Measurements from ENCODE around the gene RANGRF. TPM values are rescaled to one million over a fixed set of nuclear protein-coding genes. Genes with fewer than 3 reads are reported as not detected.

Gene RANGRF, protein sequence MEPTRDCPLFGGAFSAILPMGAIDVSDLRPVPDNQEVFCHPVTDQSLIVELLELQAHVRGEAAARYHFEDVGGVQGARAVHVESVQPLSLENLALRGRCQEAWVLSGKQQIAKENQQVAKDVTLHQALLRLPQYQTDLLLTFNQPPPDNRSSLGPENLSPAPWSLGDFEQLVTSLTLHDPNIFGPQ
- 11.1 and 15.6 TPM in 2 replicates for total RNA-seq (2022)
- Bru-seq, nascent RNA, result percentile 42 among the genes with signal in this experiment
- percentile 83 among the genes with signal in this experiment for BruChase-seq, experiment 1, labeled RNA remaining after a 6-hour chase
- percentile 61 among the genes with signal in this experiment for BruChase-seq, experiment 2, labeled RNA remaining after a 2-hour chase
- long read RNA-seq, transcript RANGRF-202 (4 exons, 1,074 nt), result minor isoform, 7 of 31 reads
- long read RNA-seq, transcript RANGRF-201 (5 exons, 1,009 nt), result major isoform, 15 of 31 reads
- long read RNA-seq, partial matches to known transcripts, result 0 of 31 reads
- long read RNA-seq, other reads (novel, unspliced or antisense), result 6 of 31 reads

DNA sequence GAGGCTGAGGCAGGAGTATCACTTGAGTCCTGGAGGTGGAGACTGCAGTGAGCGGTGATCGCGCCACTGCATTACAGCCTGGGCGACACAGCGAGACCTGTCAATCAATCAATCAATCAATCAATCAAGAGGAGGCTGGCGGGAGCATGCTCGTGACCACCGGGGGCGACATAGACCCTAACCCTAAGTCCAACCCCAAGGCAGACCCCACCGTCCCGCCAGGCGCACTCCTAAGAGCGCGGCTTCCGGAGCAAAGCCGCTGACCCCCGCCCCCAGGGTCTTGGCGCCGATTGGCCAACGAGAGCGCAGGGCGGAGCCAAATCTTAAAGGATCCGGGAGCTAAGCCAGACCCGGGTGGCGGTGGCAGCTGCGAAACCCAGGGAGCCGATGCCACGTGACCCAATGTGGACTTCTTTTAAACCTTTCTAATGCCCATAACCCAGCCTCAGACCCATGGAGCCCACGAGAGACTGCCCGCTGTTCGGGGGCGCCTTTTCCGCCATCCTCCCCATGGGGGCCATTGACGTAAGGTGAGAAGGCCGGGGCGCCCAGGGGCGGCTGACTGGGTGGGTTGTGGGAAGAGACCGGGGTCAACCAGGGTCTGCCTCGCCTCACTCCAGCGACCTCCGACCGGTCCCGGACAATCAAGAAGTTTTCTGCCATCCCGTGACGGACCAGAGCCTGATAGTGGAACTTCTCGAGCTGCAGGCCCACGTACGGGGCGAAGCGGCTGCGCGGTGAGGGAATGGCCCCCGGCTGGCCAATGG lies at the start of gene RANGRF:
Gene RANGRF, plus strand, starts transcription at position 335 of the 767 bp plus-strand sequence. Its CDS starts 119 bp downstream, at position 454.
- intact Hi-C loops (cut with micrococcal nuclease; ENCODE audit: unreplicated experiment), result loop anchor here (5.0 kb wide), 1 partner anchor 41 kb away; the partner anchor contains the start of genes CTC1 and PFAS
- BruUV-seq (replicated peaks), result no TSS peak
- peak; percentile 81 for DNase-seq

DNA sequence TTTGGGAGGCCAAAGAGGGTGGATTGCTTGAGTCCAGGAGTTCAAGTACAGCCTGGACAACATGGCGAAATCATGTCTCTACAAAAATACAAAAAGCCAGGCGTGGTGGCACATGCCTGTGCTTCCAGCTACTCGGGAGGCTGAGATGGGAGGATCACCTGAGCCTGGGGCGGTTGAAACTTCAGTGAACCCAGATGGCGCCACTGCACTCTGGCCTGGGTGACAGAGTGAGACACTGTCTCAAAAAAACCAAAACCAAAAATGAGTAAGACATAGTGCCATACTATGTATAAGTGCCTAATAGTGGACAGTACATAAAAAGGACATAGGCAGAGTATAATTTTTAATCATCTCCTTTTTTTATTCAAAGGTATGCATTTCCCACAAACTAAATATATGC lies 44.6 kb upstream of the RANGRF start:
- H3K9me3 Mint-ChIP-seq (ENCODE audit: low read depth, unreplicated experiment), result no peaks in the 10 kb centered on the region
- CTCF ChIA-PET, result no interaction called here
- no peaks in the 10 kb centered on the region for H3K27me3 Mint-ChIP-seq (ENCODE audit: unreplicated experiment)
- TF ChIP-seq, protein P1, sequence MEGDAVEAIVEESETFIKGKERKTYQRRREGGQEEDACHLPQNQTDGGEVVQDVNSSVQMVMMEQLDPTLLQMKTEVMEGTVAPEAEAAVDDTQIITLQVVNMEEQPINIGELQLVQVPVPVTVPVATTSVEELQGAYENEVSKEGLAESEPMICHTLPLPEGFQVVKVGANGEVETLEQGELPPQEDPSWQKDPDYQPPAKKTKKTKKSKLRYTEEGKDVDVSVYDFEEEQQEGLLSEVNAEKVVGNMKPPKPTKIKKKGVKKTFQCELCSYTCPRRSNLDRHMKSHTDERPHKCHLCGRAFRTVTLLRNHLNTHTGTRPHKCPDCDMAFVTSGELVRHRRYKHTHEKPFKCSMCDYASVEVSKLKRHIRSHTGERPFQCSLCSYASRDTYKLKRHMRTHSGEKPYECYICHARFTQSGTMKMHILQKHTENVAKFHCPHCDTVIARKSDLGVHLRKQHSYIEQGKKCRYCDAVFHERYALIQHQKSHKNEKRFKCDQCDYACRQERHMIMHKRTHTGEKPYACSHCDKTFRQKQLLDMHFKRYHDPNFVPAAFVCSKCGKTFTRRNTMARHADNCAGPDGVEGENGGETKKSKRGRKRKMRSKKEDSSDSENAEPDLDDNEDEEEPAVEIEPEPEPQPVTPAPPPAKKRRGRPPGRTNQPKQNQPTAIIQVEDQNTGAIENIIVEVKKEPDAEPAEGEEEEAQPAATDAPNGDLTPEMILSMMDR (IDR thresholded peaks at IDR 0.05; ENCODE audit: unreplicated experiment), result no peak
- BruUV-seq (replicated peaks), result no TSS peak
- no peak overlapping the region for H3K4me3 Mint-ChIP-seq (ENCODE audit: low read depth, unreplicated experiment)
- no peak overlapping the region for H3K27ac Mint-ChIP-seq (ENCODE audit: unreplicated experiment)
- DNase-seq, result no peak
- H3K4me1 Mint-ChIP-seq (ENCODE audit: low read depth, unreplicated experiment), result no peaks in the 10 kb centered on the region
- intact Hi-C loops (cut with micrococcal nuclease; ENCODE audit: unreplicated experiment), result no loop called here
- H3K36me3 Mint-ChIP-seq (ENCODE audit: insufficient read depth, unreplicated experiment), result peaks cover 20% of the 10 kb centered on the region

More for the DNA sequence above, at the start of gene RANGRF:
- CTCF ChIA-PET, result interaction anchor here (0.6 kb wide), 2 partner anchors 214 to 966 kb away, joined by 3 read pairs; no protein-coding TSS in a partner anchor
- TF ChIP-seq, protein P1 (IDR thresholded peaks at IDR 0.05; ENCODE audit: unreplicated experiment), result no peak
- Mint-ChIP-seq H3K4me1 (ENCODE audit: low read depth, unreplicated experiment) (peaks cover 10% of the 10 kb centered on the region), H3K27me3 (ENCODE audit: unreplicated experiment) (no peaks in the 10 kb centered on the region), H3K4me3 (ENCODE audit: low read depth, unreplicated experiment) (peak within 1 kb of the TSS; percentile 84), H3K36me3 (ENCODE audit: insufficient read depth, unreplicated experiment) (peaks cover 22% of the 10 kb centered on the region), H3K27ac (ENCODE audit: unreplicated experiment) (peak within 1 kb of the TSS; percentile 58), H3K9me3 (ENCODE audit: low read depth, unreplicated experiment) (no peaks in the 10 kb centered on the region)

DNA sequence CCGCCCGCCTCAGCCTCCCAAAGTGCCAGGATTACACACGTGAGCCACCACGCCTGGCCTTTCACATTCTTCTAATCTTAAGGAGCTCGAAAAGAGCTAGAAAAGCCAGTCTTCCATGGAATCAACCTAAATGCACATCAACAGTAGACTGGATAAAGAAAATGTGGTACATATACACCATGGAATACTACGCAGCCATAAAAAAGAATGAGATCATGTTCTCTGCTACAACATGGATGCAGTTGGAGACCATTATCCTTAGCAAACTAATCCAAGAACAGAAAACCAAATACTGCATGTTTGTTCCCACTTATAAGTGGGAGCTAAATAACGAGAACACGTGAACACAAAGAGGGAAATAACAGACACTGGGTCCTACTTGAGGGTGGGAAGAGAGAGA lies 43.7 kb upstream of the RANGRF start:
- Mint-ChIP-seq H3K4me3 (ENCODE audit: low read depth, unreplicated experiment) (no peak overlapping the region), H3K36me3 (ENCODE audit: insufficient read depth, unreplicated experiment) (peaks cover 29% of the 10 kb centered on the region), H3K9me3 (ENCODE audit: low read depth, unreplicated experiment) (no peaks in the 10 kb centered on the region), H3K27ac (ENCODE audit: unreplicated experiment) (no peak overlapping the region), H3K4me1 (ENCODE audit: low read depth, unreplicated experiment) (peaks cover 7% of the 10 kb centered on the region), H3K27me3 (ENCODE audit: unreplicated experiment) (no peaks in the 10 kb centered on the region)
- no peak for DNase-seq
- TF ChIP-seq, protein P1 (IDR thresholded peaks at IDR 0.05; ENCODE audit: unreplicated experiment), result no peak
- BruUV-seq (replicated peaks), result no TSS peak
- CTCF ChIA-PET, result no interaction called here
- intact Hi-C loops (cut with micrococcal nuclease; ENCODE audit: unreplicated experiment), result loop anchor here (5.0 kb wide), 1 partner anchor 43 kb away; the partner anchor contains the start of gene RANGRF
